ENCODE measurements around the gene APEH.
A peak's percentile ranks its signal among the peaks of the same experiment; 100 is the strongest.

The APEH gene

GRCh38 chr3:49652218-49652902 is 21.8 kb upstream of the APEH start:
- Mint-ChIP-seq H3K4me3 (no peak overlapping the region), H3K4me1 (peaks cover 63% of the 10 kb centered on the region)

GRCh38 chr3:49652903-49653415 is 21.2 kb upstream of the APEH start:
- Mint-ChIP-seq H3K27ac (no peak overlapping the region), H3K9me3 (no peaks in the 10 kb centered on the region), H3K4me1 (peaks cover 57% of the 10 kb centered on the region), H3K4me3 (no peak overlapping the region), H3K27me3 (ENCODE audit: low read depth, poor library complexity) (peaks cover 4% of the 10 kb centered on the region), H3K36me3 (ENCODE audit: low read depth) (no peaks in the 10 kb centered on the region)
- DNase-seq, result peak; percentile 36
- TF ChIP-seq CTCF (IDR thresholded peaks at IDR 0.05), result no peak

More at GRCh38 chr3:49652218-49652902, 21.8 kb upstream of the APEH start:
- no peak for TF ChIP-seq CTCF (IDR thresholded peaks at IDR 0.05)
- peaks cover 4% of the 10 kb centered on the region for H3K27me3 Mint-ChIP-seq (ENCODE audit: low read depth, poor library complexity)
- H3K36me3 Mint-ChIP-seq (ENCODE audit: low read depth), result no peaks in the 10 kb centered on the region
- no peaks in the 10 kb centered on the region for H3K9me3 Mint-ChIP-seq
- DNase-seq, result no peak
- peak overlapping the region; percentile 54 for H3K27ac Mint-ChIP-seq

DNA sequence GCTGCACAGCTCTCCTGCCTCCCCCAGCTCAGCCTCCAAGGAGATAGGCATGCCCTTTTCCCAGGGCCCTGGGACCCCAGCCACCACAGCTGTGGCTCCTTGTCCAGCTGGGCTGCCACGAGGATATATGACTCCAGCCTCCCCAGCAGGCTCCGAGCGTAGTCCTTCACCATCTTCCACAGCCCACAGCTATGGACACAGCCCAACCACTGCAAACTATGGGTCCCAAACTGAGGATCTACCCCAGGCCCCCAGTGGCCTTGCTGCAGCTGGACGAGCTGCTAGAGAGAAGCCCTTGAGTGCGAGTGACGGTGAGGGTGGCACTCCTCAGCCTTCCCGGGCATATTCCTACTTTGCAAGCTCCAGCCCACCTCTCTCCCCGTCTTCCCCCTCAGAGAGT is 20.5 kb upstream of the APEH start:
- H3K36me3 Mint-ChIP-seq (ENCODE audit: low read depth), result no peaks in the 10 kb centered on the region
- peak overlapping the region; percentile 83 for H3K27ac Mint-ChIP-seq
- no peaks in the 10 kb centered on the region for H3K9me3 Mint-ChIP-seq

GRCh38 chr3:49654176-49654825 is 19.9 kb upstream of the APEH start:
- no peak for TF ChIP-seq CTCF (IDR thresholded peaks at IDR 0.05)
- Mint-ChIP-seq H3K4me1 (peaks cover 54% of the 10 kb centered on the region), H3K4me3 (no peak overlapping the region), H3K9me3 (no peaks in the 10 kb centered on the region), H3K36me3 (ENCODE audit: low read depth) (no peaks in the 10 kb centered on the region), H3K27ac (peak overlapping the region; percentile 83), H3K27me3 (ENCODE audit: low read depth, poor library complexity) (peaks cover 4% of the 10 kb centered on the region)
- no peak for DNase-seq

More for the DNA sequence above, 20.5 kb upstream of the APEH start:
- Mint-ChIP-seq H3K4me3 (no peak overlapping the region), H3K4me1 (peaks cover 55% of the 10 kb centered on the region), H3K27me3 (ENCODE audit: low read depth, poor library complexity) (peaks cover 4% of the 10 kb centered on the region)
- no peak for DNase-seq
- TF ChIP-seq CTCF (IDR thresholded peaks at IDR 0.05), result no peak

- no peaks in the 10 kb centered on the region for H3K9me3 Mint-ChIP-seq
- no peak overlapping the region for H3K4me3 Mint-ChIP-seq
- TF ChIP-seq CTCF (IDR thresholded peaks at IDR 0.05), result no peak
- H3K27me3 Mint-ChIP-seq (ENCODE audit: low read depth, poor library complexity), result peaks cover 4% of the 10 kb centered on the region
- no peak overlapping the region for H3K27ac Mint-ChIP-seq
- H3K4me1 Mint-ChIP-seq, result peaks cover 47% of the 10 kb centered on the region
- no peak for DNase-seq
- no peaks in the 10 kb centered on the region for H3K36me3 Mint-ChIP-seq (ENCODE audit: low read depth)
Measured at GRCh38 chr3:49654955-49655556, 19.1 kb upstream of the APEH start.

All from nephron progenitor cell (in vitro differentiated cells).